GM23248 (cell line): Measurements from ENCODE around the gene FRY. TPM values are rescaled to one million over a fixed set of nuclear protein-coding genes. Genes with fewer than 3 reads are reported as not detected.

Experiments
- DNase-seq: peaks from one replicate; pipeline ENCODE4 v3.0.0-alpha.2; 2015
- H2AFZ ChIP-seq: fragments of 200-600 bp; sonication (generic); 2 replicates; pipeline ENCODE4 v1.6.1; 2016; ENCODE audit warnings: antibody characterized with exemption
- H3F3A ChIP-seq: fragments of 200-600 bp; sonication (generic); 2 replicates; pipeline ENCODE4 v1.6.1; 2016; ENCODE audit warnings: mild to moderate bottlenecking, antibody characterized with exemption, mixed run types; ENCODE audit not compliant: insufficient read depth
- H3K27ac ChIP-seq: fragments of 200-600 bp; sonication (generic); 2 replicates; pipeline ENCODE4 v1.5.1; 2016; ENCODE audit warnings: mild to moderate bottlenecking
- H3K27me3 ChIP-seq: fragments of 200-600 bp; sonication (generic); replicated peaks from 2 replicates; pipeline ENCODE4 v1.6.1; 2016; ENCODE audit warnings: mild to moderate bottlenecking; ENCODE audit not compliant: insufficient read depth
- H3K36me3 ChIP-seq: fragments of 200-600 bp; sonication (generic); 2 replicates; pipeline ENCODE4 v1.6.1; 2016; ENCODE audit warnings: low read depth, mild to moderate bottlenecking
- H3K4me1 ChIP-seq: fragments of 200-600 bp; sonication (generic); 2 replicates; pipeline ENCODE4 v1.6.1; 2016; ENCODE audit warnings: mild to moderate bottlenecking; ENCODE audit not compliant: insufficient read depth
- H3K4me2 ChIP-seq: fragments of 200-600 bp; sonication (generic); one replicate; pipeline ENCODE4 v1.6.1; 2016; ENCODE audit warnings: mild to moderate bottlenecking; ENCODE audit not compliant: unreplicated experiment
- H3K4me3 ChIP-seq: fragments of 200-600 bp; sonication (generic); 2 replicates; pipeline ENCODE4 v1.5.1; 2016; ENCODE audit warnings: mild to moderate bottlenecking
- H3K79me2 ChIP-seq: fragments of 200-600 bp; sonication (generic); 2 replicates; pipeline ENCODE4 v1.6.1; 2016; ENCODE audit warnings: mild to moderate bottlenecking; ENCODE audit not compliant: insufficient read depth
- H3K9ac ChIP-seq: fragments of 200-600 bp; sonication (generic); 2 replicates; pipeline ENCODE4 v1.6.1; 2016; ENCODE audit warnings: mild to moderate bottlenecking
- H3K9me2 ChIP-seq: fragments of 200-600 bp; sonication (generic); 2 replicates; pipeline ENCODE4 v1.6.1; 2016; ENCODE audit warnings: mixed run types, mild to moderate bottlenecking, moderate library complexity; ENCODE audit not compliant: insufficient read depth
- H3K9me3 ChIP-seq: fragments of 200-600 bp; sonication (generic); one replicate; pipeline ENCODE4 v1.6.1; 2017; ENCODE audit warnings: low read depth
- H4K20me1 ChIP-seq: fragments of 200-600 bp; sonication (generic); 2 replicates; pipeline ENCODE4 v1.6.0; 2016; ENCODE audit not compliant: insufficient read depth
- EZH2 ChIP-seq: fragments of 200-600 bp; sonication (generic); IDR thresholded peaks from 2 replicates; pipeline ENCODE4 v1.6.1; 2018; ENCODE audit warnings: antibody characterized with exemption, mild to moderate bottlenecking; ENCODE audit not compliant: insufficient read depth, poor library complexity, severe bottlenecking
- EZH2phosphoT487 ChIP-seq: fragments of 200-600 bp; sonication (generic); IDR thresholded peaks from 2 replicates; pipeline ENCODE4 v1.6.1; 2018; ENCODE audit warnings: antibody characterized with exemption, moderate library complexity, mild to moderate bottlenecking, low read depth; ENCODE audit not compliant: insufficient read depth
- WGBS, 2 experiments: methylation state at CpG; one replicate each; pipeline ENCODE4 v1.1.6; 2015 to 2017; ENCODE audit warnings: low lambda C conversion rate in 2 of 2, low coverage in 1 of 2; ENCODE audit errors: missing lambda C conversion rate in 2 of 2; 5-methylcytosine and 5-hydroxymethylcytosine counted together
- in situ Hi-C: fragments of 300-500 bp; cut with MboI; formaldehyde crosslinking; loops from 2 replicates; pipeline ENCODE4 v1.15.0; 2020
- polyA plus RNA-seq: library from polyadenylated mRNA; unstranded; fragments of >200 nt; fragmentation: Nextera tagmentation; extraction: Ambion mirVana; gene quantifications from 2 replicates; pipeline ENCODE4 v1.2.1, GENCODE V29; 2016
- total RNA-seq: library from RNA; depleted of rRNA; stranded (reverse); fragments of >200 nt; shearing (Covaris generic); gene quantifications from 2 replicates; pipeline ENCODE4 v1.2.3, GENCODE V29; 2014

Gene FRY
- total and polyA plus RNA-seq, 2 experiments from 2014 or later: 2.2 to 4.3 TPM

GRCh38 chr13:32032759-32033158 is 1.2 kb downstream of the FRY start:
- no peak for TF ChIP-seq EZH2phosphoT487
- TF ChIP-seq EZH2: no peak
- no peaks in the 10 kb centered on the region for H3K79me2 ChIP-seq
- in situ Hi-C loops: no loop called here
- H3K36me3 ChIP-seq: no peaks in the 10 kb centered on the region
- H3K4me3 ChIP-seq: no peak overlapping the region
- DNase-seq: no peak
- H3K27ac ChIP-seq: no peak overlapping the region
- no peaks in the 10 kb centered on the region for H3K9me2 ChIP-seq
- 92 to 100% methylated on average over 1 of the region's 1 CpG for WGBS, 2 experiments
- no peak overlapping the region for H2AFZ ChIP-seq
- H3F3A ChIP-seq: peaks cover 11% of the 10 kb centered on the region
- no peaks in the 10 kb centered on the region for H3K27me3 ChIP-seq
- no peaks in the 10 kb centered on the region for H3K4me1 ChIP-seq
- H3K9me3 ChIP-seq: no peaks in the 10 kb centered on the region
- no peak overlapping the region for H3K9ac ChIP-seq
- H3K4me2 ChIP-seq: no peak overlapping the region
- no peaks in the 10 kb centered on the region for H4K20me1 ChIP-seq

GRCh38 chr13:32033744-32034143 is 2.2 kb downstream of the FRY start:
- in situ Hi-C loops: no loop called here
- H3K4me3 ChIP-seq: no peak overlapping the region

GRCh38 chr13:32035716-32036115 is 4.1 kb downstream of the FRY start:
- 85 to 89% methylated on average over 2 of the region's 2 CpGs for WGBS, 2 experiments
- H3K36me3 ChIP-seq: no peaks in the 10 kb centered on the region
- H3K9me3 ChIP-seq: no peaks in the 10 kb centered on the region
- TF ChIP-seq EZH2phosphoT487 (no peak), EZH2 (no peak)
- H4K20me1 ChIP-seq: no peaks in the 10 kb centered on the region
- no peak overlapping the region for H2AFZ ChIP-seq
- no peak overlapping the region for H3K4me2 ChIP-seq
- in situ Hi-C loops: no loop called here
- no peak overlapping the region for H3K27ac ChIP-seq
- H3K79me2 ChIP-seq: no peaks in the 10 kb centered on the region
- H3K9ac ChIP-seq: no peak overlapping the region
- H3K4me3 ChIP-seq: no peak overlapping the region
- H3K27me3 ChIP-seq: no peaks in the 10 kb centered on the region
- no peak for DNase-seq
- peaks cover 11% of the 10 kb centered on the region for H3F3A ChIP-seq
- H3K9me2 ChIP-seq: no peaks in the 10 kb centered on the region
- H3K4me1 ChIP-seq: no peaks in the 10 kb centered on the region

More at GRCh38 chr13:32033744-32034143, 2.2 kb downstream of the FRY start:
- no peak overlapping the region for H3K27ac ChIP-seq
- TF ChIP-seq EZH2phosphoT487: no peak
- no peak for DNase-seq
- no peak overlapping the region for H3K4me2 ChIP-seq
- no peaks in the 10 kb centered on the region for H3K79me2 ChIP-seq
- no peak overlapping the region for H2AFZ ChIP-seq
- H3K9me3 ChIP-seq: no peaks in the 10 kb centered on the region
- 97 to 98% methylated on average over 3 of the region's 3 CpGs for WGBS, 2 experiments
- no peaks in the 10 kb centered on the region for H3K27me3 ChIP-seq
- H3K9ac ChIP-seq: no peak overlapping the region
- no peaks in the 10 kb centered on the region for H3K4me1 ChIP-seq
- no peaks in the 10 kb centered on the region for H4K20me1 ChIP-seq
- H3K9me2 ChIP-seq: no peaks in the 10 kb centered on the region
- no peaks in the 10 kb centered on the region for H3K36me3 ChIP-seq
- H3F3A ChIP-seq: peaks cover 11% of the 10 kb centered on the region

GRCh38 chr13:32036126-32036695 is 4.6 kb downstream of the FRY start:
- no peaks in the 10 kb centered on the region for H4K20me1 ChIP-seq
- peaks cover 11% of the 10 kb centered on the region for H3F3A ChIP-seq
- H3K4me1 ChIP-seq: no peaks in the 10 kb centered on the region
- H3K27ac ChIP-seq: no peak overlapping the region
- H3K4me3 ChIP-seq: no peak overlapping the region
- no peak for DNase-seq
- H3K9me3 ChIP-seq: no peaks in the 10 kb centered on the region
- TF ChIP-seq EZH2phosphoT487 (no peak), EZH2 (no peak)
- H3K27me3 ChIP-seq: no peaks in the 10 kb centered on the region
- no peaks in the 10 kb centered on the region for H3K9me2 ChIP-seq
- no peak overlapping the region for H3K4me2 ChIP-seq
- WGBS, 2 experiments: 86 to 89% methylated on average over 4 of the region's 4 CpGs
- no peak overlapping the region for H3K9ac ChIP-seq
- in situ Hi-C loops: no loop called here
- H3K79me2 ChIP-seq: no peaks in the 10 kb centered on the region
- no peak overlapping the region for H2AFZ ChIP-seq
- H3K36me3 ChIP-seq: no peaks in the 10 kb centered on the region

GRCh38 chr13:32036757-32037156 is 5.2 kb downstream of the FRY start:
- no peak overlapping the region for H3K27ac ChIP-seq

More at GRCh38 chr13:32036757-32037156, 5.2 kb downstream of the FRY start:
- 61 to 74% methylated on average over 2 of the region's 2 CpGs for WGBS, 2 experiments
- TF ChIP-seq EZH2phosphoT487: no peak
- no peak for TF ChIP-seq EZH2
- DNase-seq: no peak
- Histone ChIP-seq H3K4me1 (no peaks in the 10 kb centered on the region), H3K4me3 (no peak overlapping the region), H3K4me2 (no peak overlapping the region), H3F3A (peaks cover 11% of the 10 kb centered on the region), H3K9me3 (no peaks in the 10 kb centered on the region), H3K9ac (no peak overlapping the region), H3K27me3 (no peaks in the 10 kb centered on the region), H2AFZ (no peak overlapping the region), H3K36me3 (no peaks in the 10 kb centered on the region), H4K20me1 (no peaks in the 10 kb centered on the region), H3K9me2 (no peaks in the 10 kb centered on the region), H3K79me2 (no peaks in the 10 kb centered on the region)
- in situ Hi-C loops: no loop called here
